Astrocyte (in vitro differentiated cells and primary cell): Measurements from ENCODE around the gene ASF1A. TPM values are rescaled to one million over a fixed set of nuclear protein-coding genes. Genes with fewer than 3 reads are reported as not detected.

ENCODE experiments used
- DNase-seq: peaks from one replicate; pipeline ENCODE4 v3.0.0-alpha.2; 2010; ENCODE audit warnings: low read depth
- FAIRE-seq: peaks from 2 replicates; lab custom pipeline; 2011; peaks lifted over from hg19 to GRCh38; lab: Jason Lieb, UNC
- H2AFZ ChIP-seq: 2 replicates; pipeline ENCODE4 v1.6.0; 2012; ENCODE audit warnings: low read depth, low read length, inconsistent platforms
- H3K27ac ChIP-seq: 2 replicates; pipeline ENCODE4 v1.5.1; 2011; ENCODE audit warnings: low read depth, low read length, inconsistent platforms
- H3K27me3 ChIP-seq: 2 replicates; pipeline ENCODE4 v1.6.0; 2011; ENCODE audit warnings: low read length, inconsistent platforms; ENCODE audit not compliant: insufficient read depth
- H3K36me3 ChIP-seq: 2 replicates; pipeline ENCODE4 v1.5.1; 2011; ENCODE audit warnings: low read length, inconsistent platforms; ENCODE audit not compliant: insufficient read depth
- H3K4me1 ChIP-seq: 2 replicates; pipeline ENCODE4 v1.5.1; 2011; ENCODE audit warnings: low read length, inconsistent platforms; ENCODE audit not compliant: insufficient read depth
- H3K4me2 ChIP-seq: 2 replicates; pipeline ENCODE4 v1.6.0; 2012; ENCODE audit warnings: low read length, inconsistent platforms
- H3K4me3 ChIP-seq: 2 replicates; pipeline ENCODE4 v1.5.1; 2011; ENCODE audit warnings: low read depth, mild to moderate bottlenecking, low read length, inconsistent platforms; ENCODE audit not compliant: insufficient read depth
- H3K79me2 ChIP-seq: 2 replicates; pipeline ENCODE4 v1.6.0; 2012; ENCODE audit warnings: mild to moderate bottlenecking, low read length, inconsistent platforms; ENCODE audit not compliant: insufficient read depth
- H3K9ac ChIP-seq: 2 replicates; pipeline ENCODE4 v1.6.0; 2012; ENCODE audit warnings: mild to moderate bottlenecking, low read length, inconsistent platforms
- H3K9me3 ChIP-seq: 2 replicates; pipeline ENCODE4 v1.5.1; 2012; ENCODE audit warnings: low read depth, mild to moderate bottlenecking, low read length, inconsistent platforms; ENCODE audit not compliant: insufficient read depth
- H4K20me1 ChIP-seq: 2 replicates; pipeline ENCODE4 v1.6.0; 2012; ENCODE audit warnings: low read length, inconsistent platforms; ENCODE audit not compliant: insufficient read depth
- H3K27ac Mint-ChIP-seq: one replicate; pipeline ENCODE4 v1.8.0; 2021; ENCODE audit warnings: mild to moderate bottlenecking, mixed read lengths; ENCODE audit not compliant: unreplicated experiment
- H3K27me3 Mint-ChIP-seq: one replicate; pipeline ENCODE4 v1.8.0; 2021; ENCODE audit warnings: low read depth, mixed read lengths; ENCODE audit not compliant: unreplicated experiment
- H3K36me3 Mint-ChIP-seq: one replicate; pipeline ENCODE4 v1.8.0; 2021; ENCODE audit warnings: low read depth, mixed read lengths; ENCODE audit not compliant: unreplicated experiment
- H3K4me1 Mint-ChIP-seq: one replicate; pipeline ENCODE4 v1.8.0; 2021; ENCODE audit warnings: low read depth, mixed read lengths; ENCODE audit not compliant: unreplicated experiment
- H3K4me3 Mint-ChIP-seq: one replicate; pipeline ENCODE4 v1.8.0; 2021; ENCODE audit warnings: mild to moderate bottlenecking, moderate library complexity, mixed read lengths; ENCODE audit not compliant: unreplicated experiment
- H3K9me3 Mint-ChIP-seq: one replicate; pipeline ENCODE4 v1.8.0; 2021; ENCODE audit warnings: mild to moderate bottlenecking, mixed read lengths; ENCODE audit not compliant: unreplicated experiment
- CTCF ChIP-seq: IDR thresholded peaks from 2 replicates; pipeline ENCODE4 v1.5.1; 2011; ENCODE audit warnings: low read depth, mild to moderate bottlenecking, inconsistent platforms, low read length, moderate library complexity; ENCODE audit not compliant: insufficient read depth
- EZH2 ChIP-seq: IDR thresholded peaks from 2 replicates; pipeline ENCODE4 v1.6.1; 2012; ENCODE audit warnings: mild to moderate bottlenecking, low read length, inconsistent platforms; ENCODE audit not compliant: insufficient read depth
- total RNA-seq: library from RNA; stranded (reverse); gene quantifications from 2 replicates; pipeline ENCODE4 v1.2.1, GENCODE V29; 2021

The ASF1A gene
- total RNA-seq, 1 donor from 2014 or later = 35.7 TPM

- peak overlapping the region; percentile 92 for H3K4me2 ChIP-seq
- peaks cover 6% of the 10 kb centered on the region for H4K20me1 ChIP-seq
- peak overlapping the region; percentile 91 for H3K4me3 ChIP-seq
- no peaks in the 10 kb centered on the region for H3K27me3 ChIP-seq
- no peak for FAIRE-seq
- peaks cover 11% of the 10 kb centered on the region for H3K4me1 ChIP-seq
- H3K9me3 ChIP-seq = no peaks in the 10 kb centered on the region
- peaks cover 34% of the 10 kb centered on the region for H3K4me1 Mint-ChIP-seq
- no peaks in the 10 kb centered on the region for H3K27me3 Mint-ChIP-seq
- H3K79me2 ChIP-seq = peaks cover 85% of the 10 kb centered on the region
- DNase-seq = no peak
- peaks cover 6% of the 10 kb centered on the region for H3K36me3 Mint-ChIP-seq
- peak overlapping the region; percentile 93 for H3K27ac ChIP-seq
- peak overlapping the region; percentile 94 for H3K9ac ChIP-seq
- H3K36me3 ChIP-seq = peaks cover 13% of the 10 kb centered on the region
- H3K27ac Mint-ChIP-seq = peak overlapping the region; percentile 97
- no peaks in the 10 kb centered on the region for H3K9me3 Mint-ChIP-seq
- H2AFZ ChIP-seq = no peak overlapping the region
- TF ChIP-seq EZH2 (no peak), CTCF (no peak)
- H3K4me3 Mint-ChIP-seq = peak overlapping the region; percentile 95
Observed at GRCh38 chr6:118895261-118895560, 1.3 kb downstream of the ASF1A start.

GRCh38 chr6:118895859-118896258 lies 1.9 kb downstream of the ASF1A start:
- no peaks in the 10 kb centered on the region for H3K9me3 ChIP-seq
- no peaks in the 10 kb centered on the region for H3K27me3 ChIP-seq
- no peak for FAIRE-seq
- H3K4me2 ChIP-seq = peak overlapping the region; percentile 92
- peak overlapping the region; percentile 95 for H3K27ac Mint-ChIP-seq
- H3K4me3 Mint-ChIP-seq = peak overlapping the region; percentile 95
- H3K36me3 ChIP-seq = peaks cover 15% of the 10 kb centered on the region
- no peak overlapping the region for H2AFZ ChIP-seq
- TF ChIP-seq CTCF = no peak
- TF ChIP-seq EZH2 = no peak
- H3K27me3 Mint-ChIP-seq = no peaks in the 10 kb centered on the region
- peaks cover 15% of the 10 kb centered on the region for H3K4me1 ChIP-seq
- peaks cover 40% of the 10 kb centered on the region for H3K4me1 Mint-ChIP-seq
- H3K79me2 ChIP-seq = peaks cover 85% of the 10 kb centered on the region
- peak overlapping the region; percentile 93 for H3K27ac ChIP-seq
- H3K36me3 Mint-ChIP-seq = peaks cover 6% of the 10 kb centered on the region
- DNase-seq = no peak
- peak overlapping the region; percentile 91 for H3K4me3 ChIP-seq
- no peaks in the 10 kb centered on the region for H3K9me3 Mint-ChIP-seq
- H3K9ac ChIP-seq = peak overlapping the region; percentile 94
- peaks cover 10% of the 10 kb centered on the region for H4K20me1 ChIP-seq

DNA sequence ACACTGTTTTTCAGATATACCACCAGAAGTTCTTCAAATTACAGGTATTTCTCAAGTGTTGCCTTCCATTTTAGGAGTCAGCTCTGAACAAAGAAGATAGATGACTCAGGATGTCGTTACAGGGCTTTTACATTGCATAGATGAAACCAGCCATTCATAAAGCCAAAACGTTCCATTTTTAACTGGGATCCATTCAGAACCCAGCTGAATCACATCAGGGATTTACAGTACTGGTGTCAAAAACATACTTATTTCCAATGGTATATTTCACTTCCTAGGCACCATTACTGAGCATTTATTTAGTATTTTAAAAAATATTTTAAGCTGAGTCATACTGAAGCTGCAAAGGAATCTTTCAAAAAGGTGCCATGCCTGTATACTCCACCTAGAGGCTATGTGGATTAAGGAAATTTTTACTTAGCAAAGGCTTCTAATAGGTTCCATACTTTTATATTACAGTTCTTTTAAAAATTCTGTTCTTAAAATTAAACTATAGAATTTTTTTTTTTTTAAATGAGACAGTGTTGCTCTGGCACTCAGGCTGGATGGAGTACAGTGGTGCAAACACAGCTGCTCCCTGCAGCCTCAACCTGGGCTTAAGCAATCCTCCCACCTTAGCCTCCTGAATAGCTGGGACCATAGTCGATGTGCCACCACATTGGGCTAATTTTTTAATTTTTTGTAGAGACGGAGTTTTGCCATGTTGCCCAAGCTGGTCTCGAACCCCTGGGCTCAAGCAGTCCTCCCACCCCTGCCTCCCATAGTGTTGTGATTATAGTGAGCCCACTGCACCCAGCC lies 2.6 kb downstream of the ASF1A start:
- Mint-ChIP-seq H3K9me3 (no peaks in the 10 kb centered on the region), H3K4me1 (peaks cover 40% of the 10 kb centered on the region), H3K27ac (peak overlapping the region; percentile 95), H3K27me3 (no peaks in the 10 kb centered on the region), H3K36me3 (peaks cover 6% of the 10 kb centered on the region), H3K4me3 (peak overlapping the region; percentile 89)
- FAIRE-seq (no peak), DNase-seq (peak; percentile 60)
- peaks cover 15% of the 10 kb centered on the region for H3K4me1 ChIP-seq
- peak overlapping the region; percentile 94 for H3K9ac ChIP-seq
- peak overlapping the region; percentile 2 for H2AFZ ChIP-seq
- H3K79me2 ChIP-seq = peaks cover 85% of the 10 kb centered on the region
- H3K4me2 ChIP-seq = peak overlapping the region; percentile 92
- H3K4me3 ChIP-seq = peak overlapping the region; percentile 91
- peaks cover 17% of the 10 kb centered on the region for H3K36me3 ChIP-seq
- H3K9me3 ChIP-seq = no peaks in the 10 kb centered on the region
- TF ChIP-seq CTCF (peak; percentile 51), EZH2 (no peak)
- H3K27me3 ChIP-seq = no peaks in the 10 kb centered on the region
- peaks cover 10% of the 10 kb centered on the region for H4K20me1 ChIP-seq
- peak overlapping the region; percentile 93 for H3K27ac ChIP-seq
